KMS-11 (cell line): ENCODE measurements around the gene MYL12B.

Experiments used
- H2AFZ ChIP-seq: fragments of 200-600 bp; sonication (generic); 2 replicates; pipeline ENCODE4 v1.6.1; 2016; ENCODE audit warnings: antibody characterized with exemption, mixed run types, low read depth
- H3K27ac ChIP-seq: fragments of 200-600 bp; sonication (generic); 2 replicates; pipeline ENCODE4 v1.6.1; 2016; ENCODE audit warnings: mild to moderate bottlenecking, mixed run types
- H3K27me3 ChIP-seq: fragments of 200-600 bp; sonication (generic); 2 replicates; pipeline ENCODE4 v1.6.1; 2017; ENCODE audit warnings: mild to moderate bottlenecking, low read depth, mixed run types, moderate library complexity; ENCODE audit not compliant: insufficient read depth
- H3K36me3 ChIP-seq: fragments of 200-600 bp; sonication (generic); 2 replicates; pipeline ENCODE4 v1.6.1; 2017; ENCODE audit warnings: mild to moderate bottlenecking, mixed run types; ENCODE audit not compliant: insufficient read depth
- H3K4me1 ChIP-seq: fragments of 200-600 bp; sonication (generic); 2 replicates; pipeline ENCODE4 v1.6.1; 2016; ENCODE audit warnings: mild to moderate bottlenecking, low read depth, mixed run types; ENCODE audit not compliant: poor library complexity, severe bottlenecking
- H3K4me2 ChIP-seq: fragments of 200-600 bp; sonication (generic); 2 replicates; pipeline ENCODE4 v1.7.0; 2016; ENCODE audit warnings: mild to moderate bottlenecking, mixed run types
- H3K4me3 ChIP-seq: fragments of 200-600 bp; sonication (generic); IDR thresholded peaks from 2 replicates; pipeline ENCODE4 v1.6.1; 2017; ENCODE audit warnings: low read depth, low read length, mixed read lengths; ENCODE audit not compliant: insufficient read depth
- H3K79me2 ChIP-seq: fragments of 200-600 bp; sonication (generic); 2 replicates; pipeline ENCODE4 v1.6.1; 2016; ENCODE audit warnings: low read depth, mixed run types; ENCODE audit not compliant: insufficient read depth
- H3K9ac ChIP-seq: fragments of 200-600 bp; sonication (generic); 2 replicates; pipeline ENCODE4 v1.6.1; 2016; ENCODE audit warnings: mild to moderate bottlenecking, mixed run types
- H4K20me1 ChIP-seq: fragments of 200-600 bp; sonication (generic); 2 replicates; pipeline ENCODE4 v1.6.1; 2016; ENCODE audit warnings: mild to moderate bottlenecking, mixed run types; ENCODE audit not compliant: insufficient read depth
- CTCF ChIP-seq: fragments of 200-600 bp; sonication (generic); conservative IDR thresholded peaks from 2 replicates; pipeline ENCODE4 v1.6.1; 2017; ENCODE audit warnings: low read depth, mild to moderate bottlenecking, antibody characterized with exemption, low read length, moderate library complexity, mixed read lengths

MYL12B gene

GRCh38 chr18:3283253-3283863, 21.4 kb downstream of the MYL12B start:
- Histone ChIP-seq H3K4me2 (no peak overlapping the region), H2AFZ (no peak overlapping the region)

GRCh38 chr18:3283908-3284307, 22.0 kb downstream of the MYL12B start:
- Histone ChIP-seq H2AFZ (no peak overlapping the region), H3K4me2 (no peak overlapping the region), H3K9ac (no peak overlapping the region), H4K20me1 (no peaks in the 10 kb centered on the region), H3K4me3 (no peak overlapping the region), H3K27ac (no peak overlapping the region), H3K79me2 (no peaks in the 10 kb centered on the region), H3K27me3 (no peaks in the 10 kb centered on the region), H3K36me3 (no peaks in the 10 kb centered on the region), H3K4me1 (no peaks in the 10 kb centered on the region)
- no peak for TF ChIP-seq CTCF

More at GRCh38 chr18:3283253-3283863, 21.4 kb downstream of the MYL12B start:
- H3K79me2 ChIP-seq = no peaks in the 10 kb centered on the region
- no peak overlapping the region for H3K9ac ChIP-seq
- H3K27me3 ChIP-seq = no peaks in the 10 kb centered on the region
- no peak overlapping the region for H3K4me3 ChIP-seq
- no peaks in the 10 kb centered on the region for H4K20me1 ChIP-seq
- H3K27ac ChIP-seq = no peak overlapping the region
- H3K36me3 ChIP-seq = no peaks in the 10 kb centered on the region
- no peaks in the 10 kb centered on the region for H3K4me1 ChIP-seq
- no peak for TF ChIP-seq CTCF

GRCh38 chr18:3284501-3284900, 22.6 kb downstream of the MYL12B start:
- H3K4me1 ChIP-seq = no peaks in the 10 kb centered on the region
- no peaks in the 10 kb centered on the region for H4K20me1 ChIP-seq
- H3K9ac ChIP-seq = no peak overlapping the region
- no peak overlapping the region for H2AFZ ChIP-seq
- no peak overlapping the region for H3K4me3 ChIP-seq
- H3K36me3 ChIP-seq = no peaks in the 10 kb centered on the region
- no peak overlapping the region for H3K4me2 ChIP-seq
- no peaks in the 10 kb centered on the region for H3K27me3 ChIP-seq
- no peaks in the 10 kb centered on the region for H3K79me2 ChIP-seq
- TF ChIP-seq CTCF = no peak
- no peak overlapping the region for H3K27ac ChIP-seq

GRCh38 chr18:3286159-3286558, 24.2 kb downstream of the MYL12B start:
- TF ChIP-seq CTCF = no peak
- Histone ChIP-seq H4K20me1 (no peaks in the 10 kb centered on the region), H3K4me3 (no peak overlapping the region)

More at GRCh38 chr18:3286159-3286558, 24.2 kb downstream of the MYL12B start:
- Histone ChIP-seq H3K27me3 (no peaks in the 10 kb centered on the region), H3K9ac (no peak overlapping the region), H3K27ac (no peak overlapping the region), H3K79me2 (no peaks in the 10 kb centered on the region), H2AFZ (no peak overlapping the region), H3K36me3 (no peaks in the 10 kb centered on the region), H3K4me2 (no peak overlapping the region), H3K4me1 (no peaks in the 10 kb centered on the region)
